IMR-90 (cell line): ENCODE data around the gene GSE1. TPM values are rescaled to one million over a fixed set of nuclear protein-coding genes. Genes with fewer than 3 reads are reported as not detected.
A peak's percentile ranks its signal among the peaks of the same experiment; 100 is the strongest.

Experiments used
- ATAC-seq: fragments of 200-7000 bp; cut with Tn5 transposase; 2 replicates; pipeline ENCODE4 v1.9.1; 2020; ENCODE audit warnings: low read depth, mild to moderate bottlenecking, moderate library complexity
- BruUV-seq: library from RNA; stranded (reverse); fragments of 400-500 nt; replicated peaks from 2 replicates; lab custom pipeline; 2021; lab: Mats Ljungman, UMichigan
- CTCF ChIA-PET: fragments of 300-600 bp; formaldehyde crosslinking; extraction: SDS; loops from one replicate; lab custom pipeline; 2021; ENCODE audit warnings: antibody characterized with exemption; lab: Yijun Ruan, JAX
- POLR2A ChIA-PET: fragments of 300-600 bp; sonication (Branson Sonifier 250); formaldehyde crosslinking; loops from one replicate; lab custom pipeline; 2022; ENCODE audit warnings: antibody characterized with exemption; ENCODE audit not compliant: unreplicated experiment; lab: Charles Lee
- DNase-seq: peaks from one replicate; pipeline ENCODE4 v3.0.0; 2013
- H2AFZ ChIP-seq: replicated peaks from 2 replicates; pipeline ENCODE3; 2013; ENCODE audit warnings: low read length, mild to moderate bottlenecking; ENCODE audit not compliant: poor library complexity
- H2AK5ac ChIP-seq: 2 replicates; pipeline ENCODE4 v1.6.1; 2013; ENCODE audit warnings: low read depth, low read length, inconsistent platforms
- H2AK9ac ChIP-seq: replicated peaks from 2 replicates; pipeline ENCODE3; 2013; ENCODE audit warnings: mild to moderate bottlenecking, low read depth, low read length, moderate library complexity; ENCODE audit not compliant: poor library complexity
- H2BK120ac ChIP-seq: 2 replicates; pipeline ENCODE4 v1.6.1; 2013; ENCODE audit warnings: low read depth, low read length, inconsistent platforms
- H2BK15ac ChIP-seq: 3 replicates; pipeline ENCODE4 v1.6.1; 2013; ENCODE audit warnings: low read depth, low read length, inconsistent platforms
- H2BK20ac ChIP-seq: 2 replicates; pipeline ENCODE4 v1.6.1; 2013; ENCODE audit warnings: low read depth, mild to moderate bottlenecking, inconsistent platforms, low read length, moderate library complexity
- H2BK5ac ChIP-seq: 2 replicates; pipeline ENCODE4 v1.6.1; 2013; ENCODE audit warnings: mild to moderate bottlenecking, low read depth, low read length, inconsistent platforms; ENCODE audit not compliant: poor library complexity, severe bottlenecking
- H3K14ac ChIP-seq: replicated peaks from 2 replicates; pipeline ENCODE4 v1.6.1; 2013; ENCODE audit warnings: low read depth, low read length, inconsistent platforms
- H3K18ac ChIP-seq: 2 replicates; pipeline ENCODE4 v1.6.1; 2013; ENCODE audit warnings: low read depth, low read length, control low read depth
- H3K23ac ChIP-seq: 2 replicates; pipeline ENCODE4 v1.6.1; 2013; ENCODE audit warnings: low read depth, low read length, inconsistent platforms
- H3K27ac ChIP-seq: 2 replicates; pipeline ENCODE4 v1.5.1; 2013; ENCODE audit warnings: mild to moderate bottlenecking, control low read depth, low read length; ENCODE audit not compliant: insufficient read depth
- H3K27me3 ChIP-seq: 2 replicates; pipeline ENCODE4 v1.6.1; 2013; ENCODE audit warnings: low read length; ENCODE audit not compliant: control insufficient read depth, insufficient read depth
- H3K36me3 ChIP-seq: 2 replicates; pipeline ENCODE4 v1.6.1; 2013; ENCODE audit warnings: low read length, mixed read lengths; ENCODE audit not compliant: control insufficient read depth, insufficient read depth
- H3K4ac ChIP-seq: 2 replicates; pipeline ENCODE4 v1.6.1; 2013; ENCODE audit warnings: low read depth, low read length, inconsistent platforms
- H3K4me1 ChIP-seq: 2 replicates; pipeline ENCODE4 v1.6.1; 2013; ENCODE audit warnings: low read length, mixed read lengths; ENCODE audit not compliant: control insufficient read depth, insufficient read depth
- H3K4me2 ChIP-seq: 2 replicates; pipeline ENCODE4 v1.6.1; 2013; ENCODE audit warnings: low read depth, mild to moderate bottlenecking, control low read depth, low read length, moderate library complexity
- H3K4me3 ChIP-seq: 2 replicates; pipeline ENCODE4 v1.5.1; 2013; ENCODE audit warnings: low read depth, mild to moderate bottlenecking, control low read depth, low read length, moderate library complexity; ENCODE audit not compliant: insufficient read depth
- H3K56ac ChIP-seq: 2 replicates; pipeline ENCODE4 v1.6.1; 2013; ENCODE audit warnings: low read length, inconsistent platforms; ENCODE audit not compliant: insufficient read depth; ENCODE audit errors: extremely low read depth
- H3K79me1 ChIP-seq, 2 experiments: 2 replicates each; pipeline ENCODE4 v1.6.1; 2013; ENCODE audit warnings: low read length in 2 of 2, inconsistent platforms in 1 of 2, low read depth in 1 of 2
- H3K9ac ChIP-seq: 2 replicates; pipeline ENCODE4 v1.6.1; 2013; ENCODE audit warnings: low read depth, low read length, control low read depth
- H3K9me1 ChIP-seq: 2 replicates; pipeline ENCODE4 v1.6.1; 2013; ENCODE audit warnings: low read length, inconsistent platforms; ENCODE audit not compliant: insufficient read depth
- H3K9me3 ChIP-seq: 2 replicates; pipeline ENCODE4 v1.6.1; 2013; ENCODE audit warnings: low read length; ENCODE audit not compliant: control insufficient read depth, insufficient read depth
- H4K20me1 ChIP-seq: 2 replicates; pipeline ENCODE4 v1.6.1; 2013; ENCODE audit warnings: low read length, inconsistent platforms; ENCODE audit not compliant: insufficient read depth
- H4K5ac ChIP-seq: 2 replicates; pipeline ENCODE4 v1.6.1; 2013; ENCODE audit warnings: mild to moderate bottlenecking, low read depth, low read length, control low read depth
- H4K8ac ChIP-seq, 2 experiments: 2 replicates each; pipeline ENCODE4 v1.6.1; 2013; ENCODE audit warnings: low read depth in 2 of 2, low read length in 2 of 2, control low read depth in 1 of 2, inconsistent platforms in 1 of 2
- H4K91ac ChIP-seq: 2 replicates; pipeline ENCODE4 v1.6.1; 2013; ENCODE audit warnings: low read depth, low read length, inconsistent platforms; ENCODE audit not compliant: insufficient read depth
- CEBPB ChIP-seq: IDR thresholded peaks from 2 replicates; pipeline ENCODE4 v1.6.1; 2012; ENCODE audit warnings: low read depth, low read length, improper control_type of control experiment
- CTCF ChIP-seq: conservative IDR thresholded peaks from 2 replicates; pipeline ENCODE4 v1.5.1; 2012; ENCODE audit warnings: mild to moderate bottlenecking, low read depth, low read length, improper control_type of control experiment
- ELK1 ChIP-seq: fragments of 150-350 bp; IDR thresholded peaks from 2 replicates; pipeline ENCODE4 v1.6.1; 2016; ENCODE audit warnings: low read depth, mild to moderate bottlenecking, low read length, moderate library complexity, borderline replicate concordance
- FOS ChIP-seq: fragments of 150-350 bp; IDR thresholded peaks from 2 replicates; pipeline ENCODE4 v1.6.1; 2016; ENCODE audit warnings: low read depth, low read length
- RAD21 ChIP-seq: IDR thresholded peaks from 2 replicates; pipeline ENCODE4 v1.6.1; 2012; ENCODE audit warnings: low read length, improper control_type of control experiment
- SMC3 ChIP-seq: fragments of 150-350 bp; IDR thresholded peaks from 2 replicates; pipeline ENCODE4 v1.6.1; 2016; ENCODE audit warnings: low read depth, mild to moderate bottlenecking, antibody characterized with exemption, low read length, moderate library complexity
- WGBS, 2 experiments: methylation state at CpG; one replicate each; pipeline versions ENCODE4 v1.1.5 to v1.1.7; 2013; ENCODE audit warnings: missing lambda C conversion rate in 2 of 2; ENCODE audit not compliant: insufficient read length in 1 of 2; ENCODE audit errors: extremely low coverage in 2 of 2; 5-methylcytosine and 5-hydroxymethylcytosine counted together
- dilution Hi-C: fragments of 300-500 bp; cut with HindIII; formaldehyde crosslinking; loops from one replicate; pipeline ENCODE4 v1.14.3; 2018; ENCODE audit warnings: low sequenced_read_pairs; ENCODE audit not compliant: unreplicated experiment
- in situ Hi-C: fragments of 300-500 bp; cut with MboI; formaldehyde crosslinking; loops from 3 replicates; pipeline ENCODE4 v1.14.3; 2019; ENCODE audit warnings: low sequenced_read_pairs, inconsistent platforms, mixed read lengths
- intact Hi-C: fragments of 100-400 bp; cut with micrococcal nuclease; formaldehyde crosslinking; loops from 2 replicates; pipeline ENCODE4 v1.10.0; 2022
- polyA plus RNA-seq, 3 experiments: library from polyadenylated mRNA; depleted of rRNA; stranded (reverse); fragments of >200 nt; gene quantifications; 2 replicates each; pipeline ENCODE4 v1.2.3, GENCODE V29; 2012; ENCODE audit warnings: low replicate concordance in 1 of 3
- total RNA-seq: library from RNA; depleted of rRNA; stranded (reverse); fragments of >200 nt; gene quantifications from 2 replicates; pipeline ENCODE4 v1.2.3, GENCODE V29; 2012

The GSE1 gene
- total and polyA plus RNA-seq, 2 of the 4 experiments (the other 2 are of a cell fraction): 14.9 to 25.5 TPM

- H3K23ac ChIP-seq: no peak overlapping the region
- 84% methylated on average over 8 of the region's 12 CpGs; no CpG with 5 or more reads in 1 of the 2 experiments for WGBS, 2 experiments
- H3K27ac ChIP-seq: no peak overlapping the region
- H4K8ac ChIP-seq: no peak overlapping the region
- peak; percentile 97 for ATAC-seq
- no peak overlapping the region for H2BK5ac ChIP-seq
- no peak overlapping the region for H3K56ac ChIP-seq
- no peak overlapping the region for H4K5ac ChIP-seq
- no peak overlapping the region for H4K91ac ChIP-seq
- H2AK5ac ChIP-seq: no peak overlapping the region
- dilution Hi-C loops (no loop called here), in situ Hi-C loops (loop anchor here (5.0 kb wide), 1 partner anchor 57 kb away; no protein-coding TSS in a partner anchor), intact Hi-C loops (loop anchor here (5.0 kb wide), 1 partner anchor 57 kb away; no protein-coding TSS in a partner anchor)
- H2AFZ ChIP-seq: no peak overlapping the region
- peaks cover 7 to 17% of the 10 kb centered on the region in 2 experiments; a peak in 2 of 4 replicates for H3K79me1 ChIP-seq
- peaks cover 81% of the 10 kb centered on the region for H3K36me3 ChIP-seq
- H3K27me3 ChIP-seq: no peaks in the 10 kb centered on the region
- peak; percentile 41 for DNase-seq
- no peak overlapping the region for H2BK20ac ChIP-seq
- H3K9me3 ChIP-seq: no peaks in the 10 kb centered on the region
- no peak overlapping the region for H3K18ac ChIP-seq
- peaks cover 20% of the 10 kb centered on the region for H4K20me1 ChIP-seq
- H3K4ac ChIP-seq: no peak overlapping the region
- TF ChIP-seq FOS: no peak
- no peak for TF ChIP-seq CEBPB
- TF ChIP-seq RAD21: peak; percentile 70
- TF ChIP-seq ELK1: no peak
- peak; percentile 54 for TF ChIP-seq SMC3
- TF ChIP-seq CTCF: peak; percentile 78
- H2AK9ac ChIP-seq: no peak overlapping the region
- H3K9ac ChIP-seq: no peak overlapping the region
- H3K14ac ChIP-seq: no peak overlapping the region
- H2BK15ac ChIP-seq: no peak overlapping the region
- ChIA-PET POLR2A (no interaction called here), CTCF (interaction anchor here (0.6 kb wide), 1 partner anchor 465 kb away, joined by 3 read pairs; no protein-coding TSS in a partner anchor)
- no peak overlapping the region for H3K4me3 ChIP-seq
- no peak overlapping the region for H3K4me2 ChIP-seq
- no TSS peak for BruUV-seq
- peaks cover under 1% of the 10 kb centered on the region; the same call in 1 of the 2 replicates for H3K9me1 ChIP-seq
- H3K4me1 ChIP-seq: no peaks in the 10 kb centered on the region; the same call in 1 of the 2 replicates
- no peak overlapping the region for H2BK120ac ChIP-seq
Measured at GRCh38 chr16:85659805-85660511, 46.8 kb downstream of the GSE1 start.
